CD4-positive, alpha-beta T cell (primary cell): ENCODE data around the gene MTMR2. TPM values are rescaled to one million over a fixed set of nuclear protein-coding genes. Genes with fewer than 3 reads are reported as not detected.
A peak's percentile ranks its signal among the peaks of the same experiment; 100 is the strongest.

Source experiments
- ATAC-seq: fragments of 200-7000 bp; cut with Tn5 transposase; one replicate; pipeline ENCODE4 v1.10.0; 2022; ENCODE audit warnings: mild to moderate bottlenecking; ENCODE audit not compliant: poor library complexity
- CTCF ChIA-PET: fragments of 350-600 bp; sonication (Branson Sonifier 250); formaldehyde crosslinking; loops from one replicate; lab custom pipeline; 2021; ENCODE audit warnings: antibody characterized with exemption, inconsistent platforms; lab: Charles Lee
- POLR2A ChIA-PET: fragments of 350-600 bp; sonication (Branson Sonifier 250); formaldehyde crosslinking; loops from one replicate; lab custom pipeline; 2021; ENCODE audit warnings: antibody characterized with exemption, inconsistent platforms; lab: Charles Lee
- DNase-seq, 14 experiments: peaks; one replicate each; pipeline ENCODE4 v3.0.0-alpha.2; 2013 to 2020; ENCODE audit warnings: mixed read lengths in 2 of 14
- H3K27ac ChIP-seq, 2 donors: one replicate each; pipeline versions ENCODE4 v1.5.1 to v1.7.0; 2013; ENCODE audit warnings: low read length in 2 of 2, low read depth in 1 of 2, mild to moderate bottlenecking in 1 of 2
- H3K27me3 ChIP-seq, 2 experiments: 1 replicate in 1 of 2; 2 replicates in 1 of 2; pipeline versions ENCODE4 v1.6.1 to v1.7.0; 2013; ENCODE audit warnings: low read length in 2 of 2, control low read depth in 1 of 2, mild to moderate bottlenecking in 1 of 2, moderate library complexity in 1 of 2; ENCODE audit not compliant: insufficient read depth in 2 of 2, control insufficient read depth in 1 of 2
- H3K36me3 ChIP-seq: one replicate; pipeline ENCODE4 v1.6.1; 2013; ENCODE audit warnings: low read length, control low read depth; ENCODE audit not compliant: insufficient read depth
- H3K4me1 ChIP-seq: one replicate; pipeline ENCODE4 v1.6.1; 2013; ENCODE audit warnings: low read length, control low read depth; ENCODE audit not compliant: insufficient read depth
- H3K4me3 ChIP-seq: one replicate; pipeline ENCODE4 v1.5.1; 2013; ENCODE audit warnings: mild to moderate bottlenecking, low read length, moderate library complexity
- H3K9me3 ChIP-seq, 2 experiments: 1 replicate in 1 of 2; 2 replicates in 1 of 2; pipeline versions ENCODE4 v1.6.1 to v1.7.0; 2013; ENCODE audit warnings: low read length in 2 of 2, mild to moderate bottlenecking in 2 of 2, control low read depth in 1 of 2, moderate library complexity in 1 of 2; ENCODE audit not compliant: control insufficient read depth in 1 of 2, insufficient read depth in 1 of 2
- H3K27ac Mint-ChIP-seq: one replicate; pipeline ENCODE4 v1.8.0; 2020; ENCODE audit warnings: mixed read lengths
- H3K27me3 Mint-ChIP-seq: one replicate; pipeline ENCODE4 v1.8.0; 2021; ENCODE audit warnings: mixed read lengths
- H3K36me3 Mint-ChIP-seq: one replicate; pipeline ENCODE4 v1.8.0; 2021; ENCODE audit warnings: low read depth, mixed read lengths
- H3K4me1 Mint-ChIP-seq: one replicate; pipeline ENCODE4 v1.8.0; 2021; ENCODE audit warnings: low read depth, mixed read lengths
- H3K4me3 Mint-ChIP-seq: one replicate; pipeline ENCODE4 v1.8.0; 2020; ENCODE audit warnings: mild to moderate bottlenecking, mixed read lengths
- H3K9me3 Mint-ChIP-seq: one replicate; pipeline ENCODE4 v1.8.0; 2020; ENCODE audit warnings: mixed read lengths
- CTCF ChIP-seq: fragments of 200-600 bp; IDR thresholded peaks from one replicate; pipeline ENCODE4 v1.8.0; 2022; ENCODE audit warnings: antibody characterized with exemption, mild to moderate bottlenecking
- intact Hi-C, 2 experiments: fragments of 100-400 bp; cut with DNase I in 1 of 2; cut with micrococcal nuclease in 1 of 2; formaldehyde crosslinking; loops; one replicate each; pipeline versions ENCODE4 v1.15.1 to v1.9.0; 2023 to 2025; cut with DNase I, micrococcal nuclease
- total RNA-seq, 174 experiments: library from RNA in 2 of 174; stranded (reverse) in 2 of 174; gene quantifications; one replicate each; pipeline ENCODE4 v1.2.3 and lab custom pipeline; 2021 to 2026

Gene MTMR2
- total RNA-seq, 2 experiments from 2014 or later = 6.6 to 6.9 TPM

GRCh38 chr11:95922536-95923438 is 1.1 kb downstream of the MTMR2 start:
- DNase-seq (no peak), ATAC-seq (no peak)
- H3K4me1 ChIP-seq = peaks cover 9% of the 10 kb centered on the region
- no peaks in the 10 kb centered on the region for H3K27me3 ChIP-seq
- H3K27ac ChIP-seq = peak overlapping the region in 1 of 2 donors; percentile 77
- H3K9me3 ChIP-seq = no peaks in the 10 kb centered on the region
- no peaks in the 10 kb centered on the region for H3K9me3 Mint-ChIP-seq
- H3K27me3 Mint-ChIP-seq = peaks cover 9% of the 10 kb centered on the region
- H3K36me3 Mint-ChIP-seq = peaks cover 12% of the 10 kb centered on the region
- intact Hi-C loops = no loop called here
- ChIA-PET POLR2A (interaction anchor here (1.0 to 2.4 kb wide), 2 partner anchors 467 to 856 kb away, joined by 4 to 7 read pairs; partner anchors contain the start of genes CCDC82, JRKL and SRSF8), CTCF (interaction anchor here (0.7 to 1.1 kb wide), 2 partner anchors 420 to 491 kb away, joined by 3 to 7 read pairs; partner anchors contain the start of gene MAML2)
- H3K4me1 Mint-ChIP-seq = peaks cover 33% of the 10 kb centered on the region
- peak overlapping the region; percentile 95 for H3K4me3 Mint-ChIP-seq
- TF ChIP-seq CTCF = no peak
- H3K27ac Mint-ChIP-seq = peak overlapping the region; percentile 74
- H3K36me3 ChIP-seq = no peaks in the 10 kb centered on the region
- H3K4me3 ChIP-seq = peak overlapping the region; percentile 98

GRCh38 chr11:95922099-95922498 is 1.8 kb downstream of the MTMR2 start:
- ChIA-PET POLR2A (interaction anchor here (2.4 kb wide), 1 partner anchor 468 kb away, joined by 7 read pairs; the partner anchor contains the start of genes CCDC82 and JRKL), CTCF (interaction anchor here (0.7 to 1.1 kb wide), 2 partner anchors 421 to 492 kb away, joined by 3 to 7 read pairs; partner anchors contain the start of gene MAML2)
- H3K36me3 ChIP-seq = no peaks in the 10 kb centered on the region
- no peak for TF ChIP-seq CTCF
- peak overlapping the region; percentile 10 for H3K27ac Mint-ChIP-seq
- peaks cover 12% of the 10 kb centered on the region for H3K36me3 Mint-ChIP-seq
- peak overlapping the region; percentile 67 for H3K4me3 Mint-ChIP-seq
- no peaks in the 10 kb centered on the region for H3K27me3 ChIP-seq
- peaks cover 9% of the 10 kb centered on the region for H3K4me1 ChIP-seq
- no peak overlapping the region for H3K27ac ChIP-seq
- peaks cover 33% of the 10 kb centered on the region for H3K4me1 Mint-ChIP-seq
- intact Hi-C loops = no loop called here
- no peaks in the 10 kb centered on the region for H3K9me3 Mint-ChIP-seq
- DNase-seq = no peak
- no peaks in the 10 kb centered on the region for H3K9me3 ChIP-seq
- ATAC-seq = no peak
- H3K4me3 ChIP-seq = no peak overlapping the region
- H3K27me3 Mint-ChIP-seq = peaks cover 9% of the 10 kb centered on the region

GRCh38 chr11:95920460-95921105 is 3.3 kb downstream of the MTMR2 start:
- Mint-ChIP-seq H3K9me3 (no peaks in the 10 kb centered on the region), H3K27ac (no peak overlapping the region), H3K4me1 (peaks cover 33% of the 10 kb centered on the region), H3K36me3 (peaks cover 12% of the 10 kb centered on the region), H3K27me3 (no peaks in the 10 kb centered on the region), H3K4me3 (no peak overlapping the region)
- Histone ChIP-seq H3K27me3 (no peaks in the 10 kb centered on the region), H3K4me1 (peaks cover 9% of the 10 kb centered on the region), H3K27ac (no peak overlapping the region), H3K9me3 (no peaks in the 10 kb centered on the region), H3K36me3 (no peaks in the 10 kb centered on the region), H3K4me3 (no peak overlapping the region)
- CTCF ChIA-PET = no interaction called here
- POLR2A ChIA-PET = interaction anchor here (2.4 kb wide), 1 partner anchor 469 kb away, joined by 7 read pairs; the partner anchor contains the start of genes CCDC82 and JRKL
- DNase-seq = no peak
- intact Hi-C loops = no loop called here
- no peak for ATAC-seq
- no peak for TF ChIP-seq CTCF
